ENCODE data around the gene IL1RAPL2.

Gene IL1RAPL2

GRCh38 chrX:104567506-104567905, 1.5 kb downstream of the IL1RAPL2 start:
- H3K9ac ChIP-seq (ENCODE audit: insufficient read length) = no peak overlapping the region
- H3K36me3 ChIP-seq (ENCODE audit: insufficient read depth, low read length) = no peaks in the 10 kb centered on the region
- TF ChIP-seq FOXP2 (optimal IDR thresholded peaks at IDR 0.05; ENCODE audit: control extremely low read depth, extremely low read length, insufficient read depth) (no peak), EZH2 (IDR thresholded peaks at IDR 0.05) (no peak), POLR2AphosphoS5 (IDR thresholded peaks at IDR 0.05; ENCODE audit: borderline replicate concordance, low read depth, low read length) (no peak)
- no peak overlapping the region for H3K27ac ChIP-seq
- no peak overlapping the region for H3K4me3 ChIP-seq
- DNase-seq (ENCODE audit: low read depth, low spot score) = no peak
- H3K9me3 ChIP-seq (ENCODE audit: low read depth, low read length) = no peaks in the 10 kb centered on the region

- H3K4me3 ChIP-seq = no peak overlapping the region
- H3K36me3 ChIP-seq (ENCODE audit: insufficient read depth, low read length) = no peaks in the 10 kb centered on the region
- H3K9ac ChIP-seq (ENCODE audit: insufficient read length) = no peak overlapping the region
- H3K9me3 ChIP-seq (ENCODE audit: low read depth, low read length) = no peaks in the 10 kb centered on the region
- DNase-seq (ENCODE audit: low read depth, low spot score) = no peak
- TF ChIP-seq POLR2AphosphoS5 (IDR thresholded peaks at IDR 0.05; ENCODE audit: borderline replicate concordance, low read depth, low read length) = no peak
- H3K27ac ChIP-seq = no peak overlapping the region
Measured at GRCh38 chrX:104568304-104568915, 2.4 kb downstream of the IL1RAPL2 start.

- DNase-seq (ENCODE audit: low read depth, low spot score) = no peak
- no peaks in the 10 kb centered on the region for H3K36me3 ChIP-seq (ENCODE audit: insufficient read depth, low read length)
- no peak overlapping the region for H3K27ac ChIP-seq
- H3K9me3 ChIP-seq (ENCODE audit: low read depth, low read length) = no peaks in the 10 kb centered on the region
- H3K4me3 ChIP-seq = no peak overlapping the region
- TF ChIP-seq FOXP2 (optimal IDR thresholded peaks at IDR 0.05; ENCODE audit: control extremely low read depth, extremely low read length, insufficient read depth) = no peak
- no peak overlapping the region for H3K9ac ChIP-seq (ENCODE audit: insufficient read length)
Measured at GRCh38 chrX:104618106-104618895, 52.3 kb downstream of the IL1RAPL2 start.

GRCh38 chrX:104621781-104622180, 55.8 kb downstream of the IL1RAPL2 start:
- Histone ChIP-seq H3K36me3 (ENCODE audit: insufficient read depth, low read length) (no peaks in the 10 kb centered on the region), H3K4me3 (no peak overlapping the region), H3K9me3 (ENCODE audit: low read depth, low read length) (no peaks in the 10 kb centered on the region), H3K27ac (no peak overlapping the region), H3K9ac (ENCODE audit: insufficient read length) (no peak overlapping the region)
- DNase-seq (ENCODE audit: low read depth, low spot score) = no peak
- TF ChIP-seq EZH2 (IDR thresholded peaks at IDR 0.05) (no peak), FOXP2 (optimal IDR thresholded peaks at IDR 0.05; ENCODE audit: control extremely low read depth, extremely low read length, insufficient read depth) (no peak), POLR2AphosphoS5 (IDR thresholded peaks at IDR 0.05; ENCODE audit: borderline replicate concordance, low read depth, low read length) (no peak)

GRCh38 chrX:104641176-104641575, 75.2 kb downstream of the IL1RAPL2 start:
- Histone ChIP-seq H3K36me3 (ENCODE audit: insufficient read depth, low read length) (no peaks in the 10 kb centered on the region), H3K9me3 (ENCODE audit: low read depth, low read length) (no peaks in the 10 kb centered on the region), H3K9ac (ENCODE audit: insufficient read length) (no peak overlapping the region), H3K27ac (no peak overlapping the region), H3K4me3 (no peak overlapping the region)
- DNase-seq (ENCODE audit: low read depth, low spot score) = no peak
- TF ChIP-seq POLR2AphosphoS5 (IDR thresholded peaks at IDR 0.05; ENCODE audit: borderline replicate concordance, low read depth, low read length) = no peak
- no peak for TF ChIP-seq EZH2 (IDR thresholded peaks at IDR 0.05)
- TF ChIP-seq FOXP2 (optimal IDR thresholded peaks at IDR 0.05; ENCODE audit: control extremely low read depth, extremely low read length, insufficient read depth) = no peak

DNA sequence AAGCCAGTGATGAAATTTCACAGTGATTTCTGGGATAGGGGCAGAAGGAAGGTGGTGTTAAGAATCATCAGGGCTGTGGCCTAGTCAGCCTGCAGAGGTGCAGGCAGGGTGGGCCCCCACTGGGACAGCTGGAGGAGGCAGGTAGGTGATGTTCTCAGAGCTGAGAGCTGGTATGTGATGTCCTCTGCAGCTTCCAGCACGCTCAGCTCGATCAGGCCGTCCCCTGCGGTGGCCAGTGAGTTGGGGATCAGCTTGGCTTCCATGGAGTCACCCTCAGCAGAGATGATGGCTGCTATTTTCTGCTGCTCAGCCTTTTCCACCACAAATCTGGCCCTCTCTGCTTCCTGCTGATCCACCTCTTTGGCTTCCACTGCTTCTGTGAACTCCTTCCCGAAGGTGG, 81.1 kb downstream of the IL1RAPL2 start:
- no peaks in the 10 kb centered on the region for H3K9me3 ChIP-seq (ENCODE audit: low read depth, low read length)
- H3K36me3 ChIP-seq (ENCODE audit: insufficient read depth, low read length) = no peaks in the 10 kb centered on the region

DNA sequence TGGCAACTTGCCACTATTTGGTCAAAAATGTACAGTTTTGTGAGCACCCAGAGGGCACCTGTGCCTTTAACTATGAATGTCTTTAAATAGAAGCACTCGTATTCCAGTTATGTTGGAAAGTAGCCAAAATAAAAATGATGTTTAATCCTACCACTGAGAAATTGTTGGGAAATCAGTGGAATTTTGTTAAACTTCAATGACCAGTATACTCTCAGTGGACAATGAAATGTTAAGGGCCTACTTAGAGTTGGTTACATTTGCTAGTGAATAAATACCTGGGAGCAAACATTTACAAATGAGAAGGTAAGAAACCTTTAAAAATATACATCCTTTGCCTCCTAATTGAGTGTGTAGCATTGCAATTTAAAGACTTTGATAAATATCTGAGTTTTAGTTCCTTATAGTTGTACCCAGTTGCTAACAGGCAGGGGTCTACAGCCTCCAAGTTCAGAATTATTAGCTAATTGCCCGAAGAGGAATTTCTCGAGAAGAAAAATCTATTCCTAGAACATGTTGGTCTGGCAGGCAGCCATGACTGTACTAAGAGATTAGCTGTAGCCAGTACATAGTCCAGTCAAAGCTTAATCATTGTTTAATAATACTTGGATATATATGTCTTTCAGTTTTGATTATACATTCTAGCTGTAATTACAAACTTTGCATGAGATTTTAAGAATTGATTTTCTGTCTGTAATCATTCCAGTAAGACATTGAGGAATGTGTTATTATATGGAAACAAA, 93.2 kb downstream of the IL1RAPL2 start:
- H3K36me3 ChIP-seq (ENCODE audit: insufficient read depth, low read length) = no peaks in the 10 kb centered on the region
- DNase-seq (ENCODE audit: low read depth, low spot score) = no peak
- H3K27ac ChIP-seq = no peak overlapping the region
- H3K4me3 ChIP-seq = no peak overlapping the region
- no peak overlapping the region for H3K9ac ChIP-seq (ENCODE audit: insufficient read length)
- no peak for TF ChIP-seq POLR2AphosphoS5 (IDR thresholded peaks at IDR 0.05; ENCODE audit: borderline replicate concordance, low read depth, low read length)
- TF ChIP-seq FOXP2 (optimal IDR thresholded peaks at IDR 0.05; ENCODE audit: control extremely low read depth, extremely low read length, insufficient read depth) = no peak
- no peak for TF ChIP-seq EZH2 (IDR thresholded peaks at IDR 0.05)
- H3K9me3 ChIP-seq (ENCODE audit: low read depth, low read length) = no peaks in the 10 kb centered on the region

More for the DNA sequence above, 81.1 kb downstream of the IL1RAPL2 start:
- no peak overlapping the region for H3K4me3 ChIP-seq
- no peak for DNase-seq (ENCODE audit: low read depth, low spot score)
- H3K27ac ChIP-seq = no peak overlapping the region
- no peak for TF ChIP-seq POLR2AphosphoS5 (IDR thresholded peaks at IDR 0.05; ENCODE audit: borderline replicate concordance, low read depth, low read length)
- TF ChIP-seq EZH2 (IDR thresholded peaks at IDR 0.05) = no peak
- H3K9ac ChIP-seq (ENCODE audit: insufficient read length) = no peak overlapping the region

GRCh38 chrX:104660092-104660491, 94.1 kb downstream of the IL1RAPL2 start:
- no peak for DNase-seq (ENCODE audit: low read depth, low spot score)
- Histone ChIP-seq H3K27ac (no peak overlapping the region), H3K9ac (ENCODE audit: insufficient read length) (no peak overlapping the region), H3K4me3 (no peak overlapping the region), H3K9me3 (ENCODE audit: low read depth, low read length) (no peaks in the 10 kb centered on the region), H3K36me3 (ENCODE audit: insufficient read depth, low read length) (no peaks in the 10 kb centered on the region)
- TF ChIP-seq POLR2AphosphoS5 (IDR thresholded peaks at IDR 0.05; ENCODE audit: borderline replicate concordance, low read depth, low read length) (no peak), FOXP2 (optimal IDR thresholded peaks at IDR 0.05; ENCODE audit: control extremely low read depth, extremely low read length, insufficient read depth) (no peak), EZH2 (IDR thresholded peaks at IDR 0.05) (no peak)
